HL-60 (cell line): ENCODE results near the gene B4GALT1.

Experiments used
- CTCF ChIP-seq: IDR thresholded peaks from one replicate; pipeline ENCODE4 v1.5.1; 2011; ENCODE audit warnings: low read length, control low read depth, inconsistent platforms; ENCODE audit not compliant: insufficient read depth
- GABPA ChIP-seq: IDR thresholded peaks from 2 replicates; pipeline ENCODE4 v1.6.1; 2012; ENCODE audit warnings: low read depth
- POLR2AphosphoS5 ChIP-seq: IDR thresholded peaks from 2 replicates; pipeline ENCODE4 v1.6.1; 2012; ENCODE audit warnings: low read depth
- REST ChIP-seq: IDR thresholded peaks from 2 replicates; pipeline ENCODE4 v1.6.1; 2012; ENCODE audit warnings: low read depth; ENCODE audit not compliant: insufficient replicate concordance
- SPI1 ChIP-seq: IDR thresholded peaks from 2 replicates; pipeline ENCODE4 v1.6.1; 2012; ENCODE audit warnings: low read depth, mild to moderate bottlenecking, borderline replicate concordance

- TF ChIP-seq CTCF (no peak), REST (no peak), POLR2AphosphoS5 (no peak), GABPA (no peak), SPI1 (no peak)
These were observed 43.1 kb downstream of the B4GALT1 start for GRCh38 chr9:33124046-33124445.
